Uterus (tissue), 4 donors: ENCODE measurements around the gene AJAP1. TPM values are rescaled to one million over a fixed set of nuclear protein-coding genes. Genes with fewer than 3 reads are reported as not detected.

ENCODE experiments used
- DNase-seq, 2 donors: peaks; one replicate each; pipeline ENCODE4 v3.0.0-alpha.2; 2019 to 2020
- H3K27ac ChIP-seq, 2 donors: fragments of 200-600 bp; sonication (generic); 1 replicate in 1 of 2; 2 replicates in 1 of 2; pipeline ENCODE4 v1.5.1; 2016 to 2018
- H3K27me3 ChIP-seq, 2 donors: fragments of 200-600 bp; sonication (generic); one replicate each; pipeline ENCODE4 v1.5.1; 2018 to 2019; ENCODE audit warnings: control low read depth in 1 of 2
- H3K36me3 ChIP-seq, 2 donors: fragments of 200-600 bp; sonication (generic); one replicate each; pipeline ENCODE4 v1.5.1; 2019; ENCODE audit warnings: control low read depth in 1 of 2
- H3K4me1 ChIP-seq, 2 donors: fragments of 200-600 bp; sonication (generic); one replicate each; pipeline ENCODE4 v1.5.1; 2018 to 2019; ENCODE audit warnings: control low read depth in 1 of 2
- H3K4me3 ChIP-seq, 2 donors: fragments of 200-600 bp; sonication (generic); 1 replicate in 1 of 2; 2 replicates in 1 of 2; pipeline ENCODE4 v1.5.1; 2018 to 2019; ENCODE audit warnings: mild to moderate bottlenecking in 1 of 2
- H3K9me3 ChIP-seq, 2 donors: fragments of 200-600 bp; sonication (generic); one replicate each; pipeline ENCODE4 v1.5.1; 2019; ENCODE audit warnings: control low read depth in 1 of 2
- POLR2A ChIP-seq, 2 donors: fragments of 450-650 bp; IDR thresholded peaks; one replicate each; pipeline ENCODE4 v1.6.1; 2016; ENCODE audit warnings: antibody characterized with exemption in 2 of 2, mild to moderate bottlenecking in 1 of 2, moderate library complexity in 1 of 2
- intact Hi-C: fragments of 100-400 bp; cut with DNase I; formaldehyde crosslinking; loops from one replicate; pipeline ENCODE4 v1.15.1; 2023; ENCODE audit warnings: low total_unique reads
- total RNA-seq, 4 donors: library from RNA; depleted of rRNA in 3 of 4; stranded (reverse); fragments of >200 nt in 3 of 4; gene quantifications; one replicate each; pipeline versions ENCODE4 v1.1.0 to v1.2.4, GENCODE V29; 2014 to 2023
- TF ChIP-seq, protein P1 (sequence below), 4 experiments: fragments of 200-600 bp in 2 of 4; fragments of 450-650 bp in 2 of 4; sonication (generic) in 2 of 4; IDR thresholded peaks; one replicate each; pipeline ENCODE4 v1.5.1; 2016 to 2019; ENCODE audit warnings: antibody characterized with exemption in 4 of 4, mild to moderate bottlenecking in 2 of 4, moderate library complexity in 1 of 4
- donor health status: DM: yes; HTN: yes; CAD: no.

Gene AJAP1
- total RNA-seq, 4 donors from 2014 or later, result 0.97 to 2.7 (median 2.0) TPM; not detected in 1

DNA sequence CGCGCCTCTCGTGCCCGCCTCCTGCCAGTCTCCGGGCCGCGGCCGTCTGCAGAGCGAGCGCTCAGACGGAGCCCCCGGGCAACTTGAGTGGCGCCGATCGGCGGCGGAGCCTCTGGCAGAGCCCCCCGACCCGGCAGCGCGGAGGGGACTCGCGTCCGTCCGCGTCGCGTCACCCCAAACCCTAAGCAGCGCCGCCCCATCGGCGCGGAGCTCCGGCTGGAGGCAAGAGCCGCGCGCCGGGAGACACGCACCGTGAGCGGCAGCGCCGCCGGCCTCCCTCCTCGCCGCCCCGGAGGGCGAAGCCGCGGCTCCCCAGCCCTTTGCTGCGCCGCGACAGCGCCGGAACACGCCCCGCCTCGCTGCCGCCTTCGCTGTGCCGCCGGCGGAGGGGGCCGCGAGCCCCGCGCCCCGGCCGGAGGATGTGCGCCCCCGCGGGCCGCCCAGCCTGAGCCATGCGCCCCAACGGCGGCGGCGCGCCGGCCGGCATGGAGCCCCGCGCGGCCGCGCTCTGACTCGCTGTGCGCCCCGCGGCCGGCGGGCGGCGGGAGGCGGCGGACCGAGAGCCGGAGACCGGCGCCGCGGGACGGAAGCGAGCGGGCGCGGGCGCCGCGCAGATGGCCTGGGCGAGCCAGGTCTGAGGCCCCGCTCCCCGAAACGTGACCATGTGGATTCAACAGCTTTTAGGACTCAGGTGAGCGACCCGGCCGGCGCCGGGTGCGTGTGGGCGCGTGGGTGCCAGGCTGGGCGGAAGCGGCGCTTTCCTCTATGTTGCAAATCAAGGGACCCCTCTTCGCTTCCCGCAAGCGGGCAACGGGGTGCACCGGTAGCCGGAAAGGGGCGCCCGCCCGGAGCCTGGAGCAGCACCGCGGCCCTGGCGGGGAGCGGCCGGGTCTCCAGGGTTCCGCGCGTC, 610 bp downstream of the AJAP1 start:
- Histone ChIP-seq H3K4me3 (peak overlapping the region in 1 of 2 donors; percentile 30), H3K36me3 (no peaks in the 10 kb centered on the region), H3K27ac (no peak overlapping the region), H3K27me3 (peaks cover 0 to 10% of the 10 kb centered on the region in 2 donors), H3K4me1 (peaks cover 0 to 17% of the 10 kb centered on the region in 2 donors), H3K9me3 (no peaks in the 10 kb centered on the region)
- TF ChIP-seq POLR2A (IDR thresholded peaks at IDR 0.05), result no peak
- TF ChIP-seq, protein P1, sequence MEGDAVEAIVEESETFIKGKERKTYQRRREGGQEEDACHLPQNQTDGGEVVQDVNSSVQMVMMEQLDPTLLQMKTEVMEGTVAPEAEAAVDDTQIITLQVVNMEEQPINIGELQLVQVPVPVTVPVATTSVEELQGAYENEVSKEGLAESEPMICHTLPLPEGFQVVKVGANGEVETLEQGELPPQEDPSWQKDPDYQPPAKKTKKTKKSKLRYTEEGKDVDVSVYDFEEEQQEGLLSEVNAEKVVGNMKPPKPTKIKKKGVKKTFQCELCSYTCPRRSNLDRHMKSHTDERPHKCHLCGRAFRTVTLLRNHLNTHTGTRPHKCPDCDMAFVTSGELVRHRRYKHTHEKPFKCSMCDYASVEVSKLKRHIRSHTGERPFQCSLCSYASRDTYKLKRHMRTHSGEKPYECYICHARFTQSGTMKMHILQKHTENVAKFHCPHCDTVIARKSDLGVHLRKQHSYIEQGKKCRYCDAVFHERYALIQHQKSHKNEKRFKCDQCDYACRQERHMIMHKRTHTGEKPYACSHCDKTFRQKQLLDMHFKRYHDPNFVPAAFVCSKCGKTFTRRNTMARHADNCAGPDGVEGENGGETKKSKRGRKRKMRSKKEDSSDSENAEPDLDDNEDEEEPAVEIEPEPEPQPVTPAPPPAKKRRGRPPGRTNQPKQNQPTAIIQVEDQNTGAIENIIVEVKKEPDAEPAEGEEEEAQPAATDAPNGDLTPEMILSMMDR (IDR thresholded peaks at IDR 0.05), result no peak
- intact Hi-C loops, result no loop called here
- DNase-seq, result no peak

DNA sequence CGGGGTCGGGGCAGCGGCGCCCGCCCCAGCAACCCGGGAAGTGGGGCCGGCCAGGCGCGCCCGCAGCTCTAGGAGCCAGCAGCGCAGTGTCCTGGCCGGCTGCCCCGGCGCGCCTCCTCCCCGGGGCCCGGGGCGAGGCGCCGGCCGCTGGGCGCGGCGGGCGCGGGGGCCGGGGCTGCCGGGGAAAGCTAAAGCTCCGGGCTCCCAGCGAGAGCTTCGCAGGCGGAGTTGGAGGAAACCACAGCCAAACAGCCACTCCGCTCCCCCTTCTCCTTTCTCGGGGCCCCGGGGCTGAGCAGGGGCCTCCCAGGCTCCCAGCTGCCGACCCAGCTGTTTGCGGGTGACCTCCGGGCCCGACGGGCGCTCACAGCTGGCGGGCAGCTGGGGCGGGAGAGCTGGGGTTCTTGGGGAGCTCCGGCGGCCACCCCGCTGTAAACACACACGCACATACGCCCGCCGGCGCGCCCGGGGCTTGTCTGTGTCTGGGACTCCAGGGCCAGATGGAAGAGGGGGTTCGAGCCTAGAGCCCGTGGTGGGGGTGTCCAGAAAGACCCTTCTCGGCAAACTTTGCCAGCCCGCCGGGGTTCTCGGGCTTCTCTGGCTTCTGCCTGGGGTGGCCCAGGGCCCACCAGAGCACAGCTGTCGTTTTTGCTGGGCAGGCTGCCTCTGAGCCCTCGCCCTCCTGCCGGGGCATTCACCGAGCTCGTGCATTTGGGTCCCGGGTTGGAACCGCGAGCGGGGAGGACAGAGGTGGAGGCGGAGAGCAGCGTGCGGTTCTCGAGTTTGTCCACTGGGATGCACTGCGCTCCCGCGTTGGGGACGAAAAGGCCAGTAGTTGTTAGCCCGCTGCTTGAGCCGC, 1.5 kb downstream of the AJAP1 start:
- no peak overlapping the region for H3K27ac ChIP-seq
- peaks cover 0 to 14% of the 10 kb centered on the region in 2 donors for H3K27me3 ChIP-seq
- intact Hi-C loops, result no loop called here
- DNase-seq, result peak; percentile 22 to 47
- no peaks in the 10 kb centered on the region for H3K36me3 ChIP-seq
- TF ChIP-seq, protein P1 (IDR thresholded peaks at IDR 0.05), result peak; percentile 13 to 60 (median 44)
- no peak for TF ChIP-seq POLR2A (IDR thresholded peaks at IDR 0.05)
- H3K9me3 ChIP-seq, result no peaks in the 10 kb centered on the region
- H3K4me3 ChIP-seq, result peak overlapping the region; percentile 3 to 21
- H3K4me1 ChIP-seq, result peaks cover 0 to 17% of the 10 kb centered on the region in 2 donors

DNA sequence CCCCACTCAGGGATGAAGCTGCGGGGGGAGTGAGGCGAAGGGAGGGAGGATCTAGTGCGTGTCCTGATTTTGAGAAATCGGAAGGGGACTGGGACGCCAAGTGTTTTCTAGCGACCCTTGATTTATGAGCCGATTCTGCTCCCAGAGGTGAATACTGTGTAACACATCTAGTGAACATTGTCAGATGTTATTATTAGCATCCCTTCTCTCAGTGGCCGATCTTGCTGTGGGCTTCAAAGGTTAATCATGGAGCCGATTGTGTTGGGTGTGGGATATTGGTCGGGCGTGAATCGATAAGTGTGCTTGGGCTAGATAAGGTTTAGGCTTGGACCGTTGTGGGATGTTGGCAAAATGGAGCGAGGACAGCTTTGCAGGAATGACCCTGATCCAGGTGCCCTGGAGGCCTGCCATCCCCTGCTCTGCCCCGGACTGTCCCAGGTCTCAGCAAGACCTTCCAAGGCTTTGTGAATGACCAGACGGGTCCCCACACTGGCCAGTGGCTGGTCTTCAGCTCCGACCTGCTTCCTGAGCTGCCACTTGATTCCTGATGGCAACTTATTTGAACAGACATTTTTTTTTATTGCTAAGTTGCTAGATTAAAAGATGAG, 2.2 kb downstream of the AJAP1 start:
- intact Hi-C loops, result no loop called here
- Histone ChIP-seq H3K27ac (no peak overlapping the region), H3K4me3 (no peak overlapping the region), H3K4me1 (peaks cover 0 to 17% of the 10 kb centered on the region in 2 donors), H3K9me3 (no peaks in the 10 kb centered on the region), H3K36me3 (no peaks in the 10 kb centered on the region), H3K27me3 (peaks cover 0 to 14% of the 10 kb centered on the region in 2 donors)
- DNase-seq, result no peak
- TF ChIP-seq, protein P1 (IDR thresholded peaks at IDR 0.05), result no peak
- no peak for TF ChIP-seq POLR2A (IDR thresholded peaks at IDR 0.05)

DNA sequence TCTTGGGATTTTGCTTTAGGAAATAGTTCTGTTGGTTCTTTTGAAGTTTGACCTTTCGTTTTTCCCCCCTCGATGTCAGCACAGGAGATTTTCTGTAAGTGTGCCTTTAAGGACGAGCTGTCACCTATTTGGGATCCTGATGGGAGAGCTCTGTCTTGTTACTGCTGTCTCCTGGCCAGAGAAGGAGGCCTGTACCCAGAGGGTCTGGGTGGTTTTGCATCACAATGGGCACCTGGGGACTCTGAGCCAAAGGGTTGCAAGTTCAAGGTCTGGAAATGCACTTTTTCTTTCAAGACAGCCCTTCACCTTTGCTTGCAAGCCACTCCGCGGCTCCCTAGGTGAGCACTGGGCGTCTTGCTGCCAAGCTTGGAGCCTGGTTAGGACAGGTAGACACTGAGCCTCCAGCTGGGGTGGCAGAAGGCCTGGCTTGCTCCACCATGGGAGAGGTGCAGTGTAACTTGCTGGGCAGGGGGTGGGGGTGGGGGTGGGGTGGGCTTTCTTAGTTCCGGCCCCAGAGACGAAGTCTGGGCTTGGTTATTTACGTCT, 2.9 kb downstream of the AJAP1 start:
- DNase-seq, result no peak
- intact Hi-C loops, result no loop called here
- peaks cover 0 to 14% of the 10 kb centered on the region in 2 donors for H3K27me3 ChIP-seq
- H3K4me1 ChIP-seq, result peaks cover 0 to 17% of the 10 kb centered on the region in 2 donors
- no peaks in the 10 kb centered on the region for H3K9me3 ChIP-seq
- H3K4me3 ChIP-seq, result no peak overlapping the region
- TF ChIP-seq, protein P1 (IDR thresholded peaks at IDR 0.05), result no peak
- TF ChIP-seq POLR2A (IDR thresholded peaks at IDR 0.05), result no peak
- no peaks in the 10 kb centered on the region for H3K36me3 ChIP-seq
- H3K27ac ChIP-seq, result no peak overlapping the region
